Motor neuron (in vitro differentiated cells): ENCODE measurements around the gene ACSF2. TPM values are rescaled to one million over a fixed set of nuclear protein-coding genes. Genes with fewer than 3 reads are reported as not detected.

Source experiments
- ATAC-seq, 8 experiments: fragments of 200-7000 bp; cut with Tn5 transposase; replicated peaks in 6 of 8; 2 replicates each; pipeline ENCODE4 v1.8.0; 2021; ENCODE audit warnings: mild to moderate bottlenecking in 8 of 8, moderate library complexity in 8 of 8
- H3K27ac ChIP-seq, 2 donors: fragments of 250-450 bp; sonication (Bioruptor Pico); 2 replicates each; pipeline ENCODE4 v1.9.0; 2021; ENCODE audit warnings: antibody characterized with exemption in 2 of 2, mild to moderate bottlenecking in 2 of 2, moderate library complexity in 1 of 2
- H3K4me1 ChIP-seq, 2 donors: fragments of 250-450 bp; sonication (Bioruptor Pico); replicated peaks in 1 of 2; 2 replicates each; pipeline ENCODE4 v1.6.1; 2021; ENCODE audit warnings: antibody characterized with exemption in 2 of 2, mild to moderate bottlenecking in 2 of 2, moderate library complexity in 1 of 2
- H3K4me3 ChIP-seq, 5 donors: fragments of 250-450 bp; sonication (Bioruptor Pico); 2 replicates each; pipeline ENCODE4 v1.9.0; 2021; ENCODE audit warnings: antibody characterized with exemption in 5 of 5, mild to moderate bottlenecking in 5 of 5, moderate library complexity in 4 of 5
- WGBS, 10 experiments: fragments of 450-650 bp; shearing (Covaris generic); methylation state at CpG; one replicate each; pipeline ENCODE4 v1.0.0; 2022; 5-methylcytosine and 5-hydroxymethylcytosine counted together
- in situ Hi-C, 9 experiments: fragments of 400-800 bp; cut with MboI; loops; one replicate each; pipeline ENCODE4 v1.15.0; 2021; ENCODE audit warnings: low sequenced_read_pairs in 9 of 9, low pct_unique_long_range_greater_than_20kb in 2 of 9; ENCODE audit not compliant: unreplicated experiment in 9 of 9
- total RNA-seq, 8 experiments: library from RNA; unstranded; fragments of 300-600 nt; gene quantifications; 2 replicates each; pipeline versions ENCODE4 v1.2.3 to v1.2.4, GENCODE V29; 2022

ACSF2 gene
- total RNA-seq, 8 experiments from 2014 or later, result 1.6 to 31.1 (median 5.6) TPM

DNA sequence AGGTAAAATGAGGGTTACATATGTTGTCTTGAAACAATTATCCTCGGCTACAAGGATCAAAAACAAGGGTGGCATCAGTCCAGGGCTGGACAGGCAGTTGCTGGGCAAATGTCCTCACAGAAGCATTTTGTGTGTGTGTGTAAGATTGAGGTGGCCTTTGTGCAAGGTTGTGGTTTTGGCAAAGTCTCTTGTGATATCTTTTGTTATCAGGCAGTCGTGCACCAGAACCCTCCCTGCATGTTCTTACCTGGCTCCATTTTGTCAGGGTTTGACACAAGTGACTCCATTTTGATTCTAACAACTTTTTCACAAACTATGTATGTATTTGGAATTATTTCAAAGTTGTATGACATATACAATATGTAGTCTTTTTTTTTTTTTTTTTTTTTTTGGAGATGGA is 22.6 kb downstream of the ACSF2 start:
- H3K4me1 ChIP-seq, result peaks cover 0 to 1% of the 10 kb centered on the region in 2 donors
- H3K27ac ChIP-seq, result no peak overlapping the region
- 22 to 100% (median 86%) methylated on average over 1 to 2 of the region's 2 CpGs; no CpG with 5 or more reads in 4 of the 10 experiments for whole genome bisulfite sequencing, 10 experiments
- in situ Hi-C loops, result no loop called here
- H3K4me3 ChIP-seq, result no peak overlapping the region
- no peak for ATAC-seq

DNA sequence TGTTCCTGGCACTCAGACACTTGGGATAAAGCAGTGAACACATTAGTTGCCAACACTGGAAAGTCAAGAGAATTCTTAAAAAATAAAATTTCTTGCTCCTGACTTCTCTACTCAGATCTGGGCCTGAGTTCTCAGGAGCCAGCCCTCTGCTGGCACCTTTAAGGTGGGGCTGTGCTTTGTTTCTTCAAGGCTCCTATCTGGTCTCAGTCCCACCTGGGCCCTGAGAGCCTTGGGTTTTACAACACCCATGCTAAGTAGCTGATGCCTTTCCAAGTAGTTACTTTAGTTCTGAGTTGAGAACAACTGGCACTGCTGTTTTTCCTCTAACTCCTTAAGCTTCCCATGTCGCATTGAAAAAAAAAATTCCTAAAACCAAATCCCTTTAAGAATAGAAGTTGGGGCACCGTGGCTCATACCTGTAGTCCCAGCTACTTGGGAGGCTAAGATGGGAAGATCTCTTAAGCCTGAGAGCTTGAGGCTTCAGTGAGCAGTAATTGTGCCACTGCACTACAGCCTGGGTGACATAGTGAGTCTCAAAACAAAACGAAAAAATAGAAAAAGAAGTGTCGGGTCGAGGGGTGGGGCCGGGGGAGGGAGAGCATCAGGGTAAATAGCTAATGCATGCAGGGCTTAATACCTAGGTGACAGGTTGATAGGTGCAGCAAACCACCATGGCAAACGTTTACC is 26.1 kb downstream of the ACSF2 start:
- in situ Hi-C loops, result no loop called here
- WGBS, 10 experiments, result 27 to 90% (median 70%) methylated on average over 1 to 7 of the region's 7 CpGs; no CpG with 5 or more reads in 1 of the 10 experiments
- no peak for ATAC-seq

DNA sequence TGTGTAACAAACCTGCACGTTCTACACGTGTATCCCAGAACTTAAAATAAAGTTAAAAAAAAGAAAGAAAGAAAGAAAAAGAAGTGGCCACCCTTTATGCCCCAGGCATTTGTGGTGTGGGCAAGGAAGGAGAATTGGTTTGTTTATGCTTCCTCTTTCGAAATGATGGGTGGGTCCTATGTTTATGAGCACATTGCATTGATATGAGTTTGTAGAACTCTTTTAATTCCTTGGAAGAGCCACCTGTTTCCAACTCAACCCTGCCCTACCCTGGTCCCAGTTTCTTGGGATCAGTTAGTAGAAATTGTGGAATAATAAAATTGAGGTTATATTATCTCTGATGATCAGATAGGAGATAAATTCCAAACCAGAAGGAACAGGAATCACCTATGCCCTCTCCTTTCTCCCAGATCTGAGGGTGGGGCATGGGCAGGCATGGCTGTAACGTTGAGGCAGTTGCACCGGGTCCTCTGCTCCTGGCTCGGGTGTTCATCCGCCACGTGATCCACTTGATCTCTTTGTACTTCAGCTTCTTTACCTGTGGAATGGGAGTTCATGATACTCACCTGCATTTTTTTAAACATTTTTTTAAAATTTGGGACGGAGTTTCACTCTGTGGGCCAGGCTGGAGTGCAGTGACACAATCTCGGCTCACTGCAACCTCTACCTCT is 26.7 kb downstream of the ACSF2 start:
- peak in 3 of 8 experiments; percentile 81 to 85 (median 83) for ATAC-seq
- in situ Hi-C loops, result no loop called here
- 0 to 94% (median 76%) methylated on average over 1 to 9 of the region's 10 CpGs; no CpG with 5 or more reads in 1 of the 10 experiments for WGBS, 10 experiments
- Histone ChIP-seq H3K4me3 (no peak overlapping the region), H3K27ac (no peak overlapping the region), H3K4me1 (no peaks in the 10 kb centered on the region)

More for the DNA sequence above, 26.1 kb downstream of the ACSF2 start:
- no peak overlapping the region for H3K27ac ChIP-seq
- no peaks in the 10 kb centered on the region for H3K4me1 ChIP-seq
- H3K4me3 ChIP-seq, result no peak overlapping the region

DNA sequence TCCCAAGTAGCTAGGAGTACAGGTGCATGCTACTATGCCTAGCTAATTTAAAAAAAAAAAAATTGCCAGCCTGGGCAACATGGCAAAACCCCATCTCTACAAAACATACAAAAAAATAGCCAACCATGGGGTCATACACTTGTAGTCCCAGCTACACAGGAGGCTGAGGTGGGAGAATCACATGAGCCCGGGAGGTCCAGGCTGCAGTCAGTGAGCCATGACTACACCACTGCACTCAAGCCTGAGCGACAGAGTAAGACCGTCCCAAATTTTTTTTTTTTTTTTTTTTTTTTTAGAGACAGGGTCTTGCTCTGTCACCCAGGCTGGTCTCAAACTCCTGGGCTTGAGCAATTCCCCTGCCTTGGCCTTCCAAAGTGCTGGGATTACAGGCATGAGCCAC is 27.9 kb downstream of the ACSF2 start:
- WGBS, 10 experiments, result 80 to 100% (median 97%) methylated on average over 1 to 3 of the region's 3 CpGs; no CpG with 5 or more reads in 2 of the 10 experiments
- in situ Hi-C loops, result no loop called here
- H3K27ac ChIP-seq, result no peak overlapping the region
- ATAC-seq, result no peak
- no peak overlapping the region for H3K4me3 ChIP-seq
- no peaks in the 10 kb centered on the region for H3K4me1 ChIP-seq

DNA sequence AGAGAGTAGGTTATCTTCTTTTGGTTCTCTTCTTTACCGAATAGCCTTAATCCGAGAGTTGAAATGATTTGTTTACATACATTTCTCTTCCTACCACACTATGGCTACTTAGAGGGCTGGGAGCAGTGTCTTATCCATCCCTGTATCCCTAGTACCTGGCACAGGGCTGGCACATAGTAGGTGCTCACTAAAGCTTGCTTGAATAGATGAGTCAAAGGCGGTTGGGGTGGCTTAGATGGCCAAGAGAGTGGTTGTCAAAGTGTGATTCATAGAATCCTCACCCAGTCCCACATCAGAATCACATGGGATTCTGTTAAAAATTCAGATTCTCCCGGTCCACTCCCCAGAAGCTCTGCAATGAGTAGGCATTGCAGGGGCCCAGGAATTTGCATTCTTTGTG is 31.6 kb downstream of the ACSF2 start:
- Histone ChIP-seq H3K27ac (no peak overlapping the region), H3K4me1 (no peaks in the 10 kb centered on the region), H3K4me3 (no peak overlapping the region)
- no peak for ATAC-seq
- 38 to 100% (median 89%) methylated on average over 1 to 2 of the region's 4 CpGs; no CpG with 5 or more reads in 4 of the 10 experiments for WGBS, 10 experiments
- in situ Hi-C loops, result no loop called here

DNA sequence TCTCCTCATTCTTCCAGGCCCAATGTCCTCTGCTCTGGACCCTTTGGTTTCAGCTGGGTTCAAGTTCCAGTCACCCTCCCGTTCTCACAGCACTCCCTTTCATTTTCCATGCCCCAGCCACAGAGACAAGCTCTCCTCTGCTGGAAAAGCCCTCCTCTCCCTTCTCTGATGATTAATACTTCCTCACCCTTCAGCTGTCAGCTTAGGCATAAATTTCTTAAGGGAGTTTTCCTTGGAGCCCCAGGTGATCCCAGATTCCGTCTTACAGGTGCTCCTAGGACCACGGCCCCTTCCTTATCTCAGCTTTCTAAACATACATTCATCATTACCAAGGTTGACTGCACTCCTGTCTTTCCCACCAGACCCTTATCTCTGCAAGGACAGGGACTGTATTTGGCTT is 32.3 kb downstream of the ACSF2 start:
- ATAC-seq, result no peak
- H3K27ac ChIP-seq, result no peak overlapping the region
- in situ Hi-C loops, result no loop called here
- whole genome bisulfite sequencing, 10 experiments, result 50 to 100% (median 73%) methylated on average over 2 to 3 of the region's 3 CpGs; no CpG with 5 or more reads in 3 of the 10 experiments
- no peak overlapping the region for H3K4me3 ChIP-seq
- no peaks in the 10 kb centered on the region for H3K4me1 ChIP-seq

DNA sequence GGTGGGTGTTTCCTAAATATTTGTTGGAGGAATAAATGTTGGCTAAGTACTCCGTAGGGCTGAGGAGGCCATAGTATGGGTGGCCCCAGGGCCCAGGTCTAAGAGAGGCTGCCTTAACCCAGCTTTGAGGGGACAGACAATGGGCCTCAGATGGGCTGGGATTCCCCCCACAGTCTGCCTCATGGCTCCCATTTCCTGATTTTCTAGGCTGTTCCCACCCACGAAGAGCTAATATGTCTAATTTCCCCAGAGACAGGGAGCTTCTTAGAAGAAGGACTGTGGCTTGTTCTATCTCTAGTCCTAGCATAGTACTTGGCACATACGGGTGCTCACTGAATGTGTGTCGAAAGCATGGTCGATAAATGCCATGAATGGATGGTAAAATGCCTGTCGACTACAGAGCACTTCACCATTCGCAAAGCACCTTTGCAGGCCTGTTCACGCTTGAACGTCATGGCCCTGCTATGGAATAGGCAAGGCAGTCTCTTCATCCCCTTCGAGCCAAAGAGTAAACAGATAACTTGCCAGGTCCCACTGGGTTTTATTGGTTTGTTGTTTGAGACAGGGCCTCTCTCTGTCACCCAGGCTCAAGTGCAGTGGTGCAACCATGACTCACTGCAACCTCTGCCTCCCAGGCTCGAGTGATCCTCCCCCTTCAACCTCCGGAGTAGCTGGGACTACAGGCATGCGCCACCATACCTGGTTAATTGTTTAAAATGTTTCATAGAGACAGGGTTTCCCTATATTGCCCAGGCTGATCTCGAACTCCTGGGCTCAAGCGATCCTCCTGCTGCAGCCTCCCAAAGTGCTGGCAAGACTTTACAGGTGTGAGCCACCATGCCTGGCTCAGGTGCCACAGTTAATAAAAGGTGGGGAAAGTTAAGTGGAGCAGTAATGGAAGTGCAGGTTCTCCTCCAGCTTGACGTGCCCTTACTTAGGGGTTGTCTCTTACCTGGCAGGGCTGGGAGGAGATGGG is 33.0 kb downstream of the ACSF2 start:
- ATAC-seq, result no peak
- in situ Hi-C loops, result no loop called here
- no peaks in the 10 kb centered on the region for H3K4me1 ChIP-seq
- no peak overlapping the region for H3K4me3 ChIP-seq
- H3K27ac ChIP-seq, result no peak overlapping the region
- 57 to 100% (median 85%) methylated on average over 3 to 13 of the region's 16 CpGs; no CpG with 5 or more reads in 2 of the 10 experiments for WGBS, 10 experiments

DNA sequence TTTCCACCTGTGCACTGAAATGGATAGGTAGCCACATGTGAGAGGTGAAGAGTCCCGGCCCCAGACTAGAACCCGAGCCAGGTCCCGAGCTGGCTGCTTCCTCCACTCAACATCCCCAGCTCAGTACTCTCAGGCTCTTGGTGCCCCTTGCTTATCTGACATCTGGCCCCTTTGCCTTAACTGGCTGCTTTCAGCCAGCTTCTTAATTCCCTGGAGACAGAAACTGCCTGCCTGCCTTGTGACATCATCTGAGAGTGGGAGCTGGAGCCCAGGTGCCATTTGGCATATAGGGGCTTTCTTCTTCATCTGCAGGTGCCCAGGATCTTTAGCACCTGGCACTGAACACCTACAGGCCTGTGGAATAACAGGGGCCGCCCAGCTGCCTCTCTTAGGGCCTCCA is 33.7 kb downstream of the ACSF2 start:
- peak in 1 of 8 experiments; percentile 35 for ATAC-seq
- no peaks in the 10 kb centered on the region for H3K4me1 ChIP-seq
- no peak overlapping the region for H3K27ac ChIP-seq
- no peak overlapping the region for H3K4me3 ChIP-seq
- in situ Hi-C loops, result no loop called here
- 50 to 86% (median 80%) methylated on average over 1 of the region's 4 CpGs; no CpG with 5 or more reads in 6 of the 10 experiments for WGBS, 10 experiments

DNA sequence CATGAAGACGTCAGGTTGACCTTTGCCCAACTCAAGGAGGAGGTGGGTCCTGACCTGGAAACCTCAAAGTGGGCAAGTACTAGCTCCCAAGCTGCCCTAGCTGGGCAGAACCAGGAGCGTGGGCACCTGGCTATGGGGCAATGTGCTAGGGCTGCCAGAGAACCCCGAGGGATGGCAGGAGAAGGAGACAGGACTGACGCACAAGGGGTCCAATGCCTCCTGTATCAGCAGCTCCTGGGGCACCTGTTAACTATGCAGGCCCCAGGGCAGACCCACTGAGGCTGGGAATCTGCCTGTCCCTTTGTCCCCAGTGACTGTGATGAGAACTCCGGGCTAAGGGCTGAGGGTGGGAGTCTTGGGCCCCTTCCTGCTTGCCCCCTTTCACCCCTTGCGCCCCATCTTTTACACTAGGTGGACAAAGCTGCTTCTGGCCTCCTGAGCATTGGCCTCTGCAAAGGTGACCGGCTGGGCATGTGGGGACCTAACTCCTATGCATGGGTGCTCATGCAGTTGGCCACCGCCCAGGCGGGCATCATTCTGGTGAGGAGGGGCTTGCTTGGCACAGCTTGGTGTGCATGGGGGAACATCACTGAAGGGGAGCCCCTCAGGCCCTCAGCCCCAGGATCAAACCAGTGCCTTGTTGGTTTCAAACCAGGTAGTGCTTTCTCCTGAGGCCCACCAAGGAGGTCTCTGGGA is 35.0 kb downstream of the ACSF2 start:
- 67 to 100% (median 91%) methylated on average over 1 to 2 of the region's 9 CpGs; no CpG with 5 or more reads in 6 of the 10 experiments for WGBS, 10 experiments
- ATAC-seq, result no peak
- no peak overlapping the region for H3K27ac ChIP-seq
- in situ Hi-C loops, result no loop called here
- H3K4me3 ChIP-seq, result no peak overlapping the region
- H3K4me1 ChIP-seq, result no peaks in the 10 kb centered on the region

DNA sequence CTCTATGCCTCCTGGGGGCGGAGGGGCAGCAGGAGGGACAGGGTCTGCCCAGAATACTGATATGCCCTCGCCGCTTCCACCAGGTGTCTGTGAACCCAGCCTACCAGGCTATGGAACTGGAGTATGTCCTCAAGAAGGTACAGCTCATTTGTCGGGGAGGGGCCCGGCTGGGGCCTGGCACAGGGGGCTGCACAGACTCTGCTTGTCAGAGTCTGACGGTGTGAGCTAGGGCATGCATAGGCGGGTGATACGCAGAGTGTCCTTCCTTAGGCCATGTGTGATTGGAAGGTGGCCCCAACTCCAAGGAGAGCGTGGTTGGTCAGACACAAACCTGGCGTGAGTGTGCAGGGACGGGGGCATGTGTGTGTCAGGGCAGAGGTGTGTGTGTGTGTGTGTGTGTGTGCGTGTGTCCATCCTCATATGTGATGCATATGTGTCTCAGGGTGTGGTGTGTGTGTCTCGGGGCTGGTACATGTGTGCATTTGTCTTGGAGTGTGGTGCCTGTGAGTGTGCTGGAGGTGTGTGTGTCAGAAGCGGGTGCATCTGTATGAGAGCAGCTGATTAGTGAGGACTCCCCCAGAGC is 35.6 kb downstream of the ACSF2 start:
- H3K27ac ChIP-seq, result no peak overlapping the region
- WGBS, 10 experiments, result 73 to 100% methylated on average over 1 to 3 of the region's 14 CpGs; no CpG with 5 or more reads in 8 of the 10 experiments
- H3K4me1 ChIP-seq, result no peaks in the 10 kb centered on the region
- no peak overlapping the region for H3K4me3 ChIP-seq
- peak in 2 of 8 experiments; percentile 17 to 21 for ATAC-seq
- in situ Hi-C loops, result no loop called here

DNA sequence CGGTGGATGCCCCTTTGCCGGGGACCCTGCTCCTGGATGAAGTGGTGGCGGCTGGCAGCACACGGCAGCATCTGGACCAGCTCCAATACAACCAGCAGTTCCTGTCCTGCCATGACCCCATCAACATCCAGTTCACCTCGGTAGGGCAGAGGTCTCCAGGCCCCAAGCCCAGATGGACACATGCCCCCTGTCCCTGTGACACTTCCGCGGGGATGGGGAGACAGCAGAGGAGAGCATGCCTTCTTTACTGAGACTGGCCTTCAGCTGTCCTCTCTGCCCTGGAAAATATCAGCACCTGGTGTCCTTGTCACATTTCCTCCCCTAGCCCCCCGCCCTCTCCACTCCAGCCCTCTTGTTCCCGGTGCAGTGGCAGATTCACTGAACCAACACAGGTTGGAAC is 36.4 kb downstream of the ACSF2 start:
- ATAC-seq, result no peak
- Histone ChIP-seq H3K27ac (no peak overlapping the region), H3K4me1 (no peaks in the 10 kb centered on the region), H3K4me3 (no peak overlapping the region)
- WGBS, 10 experiments, result 37 to 83% methylated on average over 1 to 2 of the region's 9 CpGs; no CpG with 5 or more reads in 8 of the 10 experiments
- in situ Hi-C loops, result no loop called here

DNA sequence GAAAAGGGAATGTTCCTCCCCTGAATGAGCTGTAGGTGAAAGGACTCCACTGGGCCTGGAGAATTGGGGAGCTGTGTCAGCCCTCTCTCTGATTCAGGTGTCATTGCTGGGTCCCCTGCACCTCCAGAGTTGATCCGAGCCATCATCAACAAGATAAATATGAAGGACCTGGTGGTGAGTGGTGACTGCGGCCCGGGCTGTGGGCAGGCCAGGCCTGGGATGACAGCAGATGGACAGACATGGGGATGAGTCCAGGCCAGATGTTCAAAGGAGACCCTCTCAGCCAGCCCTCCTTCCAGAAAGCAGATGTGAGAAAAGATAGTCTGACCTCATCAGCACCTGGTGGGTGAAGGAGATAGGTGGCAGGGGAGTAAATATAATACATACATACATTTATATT is 38.1 kb downstream of the ACSF2 start:
- H3K4me3 ChIP-seq, result no peak overlapping the region
- no peak for ATAC-seq
- H3K27ac ChIP-seq, result no peak overlapping the region
- 80 to 100% methylated on average over 3 of the region's 3 CpGs; no CpG with 5 or more reads in 8 of the 10 experiments for WGBS, 10 experiments
- in situ Hi-C loops, result no loop called here
- H3K4me1 ChIP-seq, result peaks cover 0 to 2% of the 10 kb centered on the region in 2 donors
